Subcutaneous abdominal adipose tissue (tissue), 5 donors: Measurements from ENCODE around the gene ITCH.
"Not testable (repeated sequence)": the region's sequence is repeated elsewhere in the genome, so short reads cannot be mapped to it uniquely, and the experiment has no call there.

Experiments
- H3K27ac ChIP-seq: one replicate; pipeline ENCODE4 v1.7.0; 2013; ENCODE audit warnings: low read depth, mild to moderate bottlenecking, inconsistent platforms, low read length, moderate library complexity
- H3K27me3 ChIP-seq, 5 donors: one replicate each; pipeline ENCODE4 v1.7.0; 2013; ENCODE audit warnings: low read length in 5 of 5, inconsistent platforms in 1 of 5; ENCODE audit not compliant: control insufficient read depth in 5 of 5, insufficient read depth in 4 of 5
- H3K36me3 ChIP-seq, 5 donors: one replicate each; pipeline ENCODE4 v1.7.0; 2013; ENCODE audit warnings: low read length in 5 of 5; ENCODE audit not compliant: control insufficient read depth in 5 of 5, insufficient read depth in 5 of 5
- H3K4me1 ChIP-seq, 5 donors: one replicate each; pipeline ENCODE4 v1.7.0; 2013; ENCODE audit warnings: low read length in 5 of 5, mild to moderate bottlenecking in 3 of 5, moderate library complexity in 1 of 5; ENCODE audit not compliant: control insufficient read depth in 5 of 5, insufficient read depth in 5 of 5
- H3K4me3 ChIP-seq, 5 donors: one replicate each; pipeline ENCODE4 v1.7.0; 2013; ENCODE audit warnings: low read length in 5 of 5, low read depth in 1 of 5
- H3K9ac ChIP-seq, 5 donors: one replicate each; pipeline ENCODE4 v1.7.0; 2013; ENCODE audit warnings: low read length in 5 of 5, mild to moderate bottlenecking in 4 of 5, moderate library complexity in 3 of 5
- H3K9me3 ChIP-seq, 5 donors: one replicate each; pipeline ENCODE4 v1.7.0; 2013; ENCODE audit warnings: low read length in 5 of 5; ENCODE audit not compliant: control insufficient read depth in 5 of 5
- donor health status: healthy.
- donor health status: healthy.
- donor health status: healthy.
- donor health status: healthy.
- donor health status: healthy.

The ITCH gene

DNA sequence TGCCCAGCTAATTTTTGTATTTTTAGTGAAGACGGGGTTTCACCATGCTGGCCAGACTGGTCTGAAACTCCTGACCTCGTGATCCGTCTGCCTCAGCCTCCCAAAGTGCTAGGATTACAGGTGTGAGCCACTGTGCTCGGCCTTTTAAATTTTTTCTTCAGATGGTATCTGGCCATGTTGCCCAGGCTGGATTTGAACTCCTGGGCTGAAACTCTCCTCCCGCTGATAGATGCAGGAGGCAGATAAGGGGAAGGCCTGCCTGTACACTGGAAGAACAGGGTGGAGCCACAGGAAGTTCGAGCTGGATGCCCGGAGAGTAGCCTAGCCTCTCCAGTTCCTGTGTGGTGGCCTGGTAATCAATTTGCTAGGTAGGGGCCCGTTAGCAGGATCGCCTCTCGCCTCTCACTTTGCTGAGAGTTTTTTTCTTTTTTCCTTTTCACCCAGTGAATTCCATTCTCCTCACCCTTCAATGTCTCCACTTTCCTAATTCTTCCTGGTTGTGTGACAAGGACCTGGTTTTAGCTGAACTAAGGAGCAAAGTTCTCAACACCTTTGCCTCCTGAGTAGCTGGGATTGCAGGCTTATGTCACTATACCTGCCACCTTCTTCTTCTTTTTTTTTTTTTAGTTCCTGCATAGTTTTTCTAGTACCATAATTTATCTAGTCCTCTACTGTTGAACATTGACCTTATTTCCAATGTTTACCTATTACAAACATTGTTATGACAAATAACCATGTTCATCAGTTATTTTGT is 19.4 kb upstream of the ITCH start:
- Histone ChIP-seq H3K27ac (no peak overlapping the region), H3K4me1 (no peaks in the 10 kb centered on the region), H3K9ac (no peak overlapping the region), H3K9me3 (no peaks in the 10 kb centered on the region), H3K27me3 (no peaks in the 10 kb centered on the region), H3K36me3 (no peaks in the 10 kb centered on the region), H3K4me3 (no peak overlapping the region)

DNA sequence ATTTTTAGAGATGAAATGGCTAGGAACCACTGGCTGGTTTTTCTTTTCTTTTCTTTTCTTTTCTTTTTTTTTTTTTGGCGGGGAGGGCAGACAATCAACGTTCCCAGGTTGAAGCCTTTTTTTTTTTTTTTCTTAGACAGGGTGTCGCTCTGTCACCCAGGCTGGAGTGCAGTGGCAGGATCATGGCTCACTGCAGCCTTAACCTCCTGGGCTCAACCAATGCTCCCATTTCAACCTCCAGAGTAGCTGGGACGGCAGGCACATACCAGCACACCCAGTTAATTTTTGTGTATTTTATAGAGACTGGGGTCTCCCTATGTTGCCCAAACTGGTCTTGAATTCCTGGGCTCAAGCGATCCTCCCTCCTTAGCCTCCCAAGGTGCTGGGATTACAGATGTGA is 18.8 kb upstream of the ITCH start:
- no peaks in the 10 kb centered on the region for H3K27me3 ChIP-seq
- H3K4me1 ChIP-seq = no peaks in the 10 kb centered on the region
- no peaks in the 10 kb centered on the region for H3K9me3 ChIP-seq
- H3K27ac ChIP-seq = no peak overlapping the region
- H3K36me3 ChIP-seq = no peaks in the 10 kb centered on the region
- H3K9ac ChIP-seq = no peak overlapping the region
- no peak overlapping the region for H3K4me3 ChIP-seq

DNA sequence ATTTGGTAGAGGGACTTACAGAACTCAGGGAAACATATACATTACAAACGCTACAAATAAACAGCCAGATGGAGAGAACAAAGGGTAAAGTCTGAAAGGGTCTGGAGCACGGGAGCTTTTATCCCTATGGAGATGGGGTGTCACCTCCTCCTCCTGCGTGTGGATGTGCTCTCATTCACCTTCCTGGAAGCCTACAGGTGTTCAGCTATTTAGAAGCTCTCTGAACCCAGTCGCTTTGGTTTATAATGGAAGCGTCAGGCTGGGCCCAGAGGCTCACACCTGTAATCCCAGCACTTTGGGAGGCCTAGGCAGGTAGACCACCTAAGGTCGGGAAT is 17.7 kb upstream of the ITCH start:
- H3K9me3 ChIP-seq = no peaks in the 10 kb centered on the region
- no peak overlapping the region for H3K9ac ChIP-seq
- no peak overlapping the region for H3K27ac ChIP-seq
- no peaks in the 10 kb centered on the region for H3K4me1 ChIP-seq
- H3K36me3 ChIP-seq = no peaks in the 10 kb centered on the region
- H3K27me3 ChIP-seq = no peaks in the 10 kb centered on the region
- no peak overlapping the region for H3K4me3 ChIP-seq

DNA sequence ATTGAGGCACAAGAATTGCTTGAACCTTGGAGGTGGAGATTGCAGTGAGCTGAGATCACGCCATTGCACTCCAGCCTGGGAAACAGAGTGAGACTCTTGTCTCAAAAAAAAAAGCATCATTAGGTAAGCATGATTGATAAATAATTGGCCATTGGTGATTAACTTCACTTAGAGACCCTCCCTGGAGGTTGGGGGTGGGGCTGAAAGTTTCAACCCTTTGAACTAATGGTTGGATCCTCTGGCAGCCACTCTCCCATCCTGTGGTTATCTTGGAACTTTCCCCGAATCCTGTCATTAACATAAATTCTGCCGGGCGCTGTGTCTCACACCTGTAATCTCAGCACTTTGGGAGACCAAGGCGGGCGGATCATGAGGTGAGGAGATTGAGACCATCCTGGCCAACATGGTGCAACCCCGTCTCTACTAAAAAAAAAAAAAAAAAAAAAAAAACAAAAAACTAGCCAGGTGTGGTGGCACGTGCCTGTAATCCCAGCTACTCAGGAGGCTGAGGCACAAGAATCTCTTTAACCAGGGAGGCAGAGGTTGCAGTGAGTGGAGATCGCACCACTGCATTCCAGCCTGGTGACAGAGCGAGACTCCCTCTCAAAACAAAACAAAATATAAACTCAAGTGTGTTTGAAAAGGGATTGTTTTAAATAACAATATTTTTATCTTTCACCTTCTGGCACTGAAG is 17.1 kb upstream of the ITCH start:
- not testable (repeated sequence) for H3K4me1 ChIP-seq, H3K9me3 ChIP-seq, H3K9ac ChIP-seq, H3K36me3 ChIP-seq, H3K4me3 ChIP-seq, H3K27ac ChIP-seq, H3K27me3 ChIP-seq

DNA sequence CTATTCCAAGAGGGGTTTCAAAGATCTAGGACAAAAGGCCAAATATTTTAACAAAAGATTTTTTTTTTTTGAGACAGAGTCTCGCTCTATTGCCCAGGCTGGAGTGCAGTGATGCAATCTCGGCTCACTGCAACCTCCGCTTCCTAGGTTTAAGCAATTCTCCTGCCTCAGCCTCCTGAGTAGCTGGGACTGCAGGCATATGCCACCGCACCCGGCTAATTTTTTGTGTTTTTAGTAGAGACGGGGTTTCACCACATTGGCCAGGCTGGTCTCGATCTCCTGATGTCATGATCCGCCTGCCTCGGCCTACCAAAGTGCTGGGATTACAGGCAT is 16.6 kb upstream of the ITCH start:
- not testable (repeated sequence) for H3K9me3 ChIP-seq, H3K9ac ChIP-seq, H3K36me3 ChIP-seq, H3K27ac ChIP-seq, H3K4me3 ChIP-seq, H3K4me1 ChIP-seq, H3K27me3 ChIP-seq

DNA sequence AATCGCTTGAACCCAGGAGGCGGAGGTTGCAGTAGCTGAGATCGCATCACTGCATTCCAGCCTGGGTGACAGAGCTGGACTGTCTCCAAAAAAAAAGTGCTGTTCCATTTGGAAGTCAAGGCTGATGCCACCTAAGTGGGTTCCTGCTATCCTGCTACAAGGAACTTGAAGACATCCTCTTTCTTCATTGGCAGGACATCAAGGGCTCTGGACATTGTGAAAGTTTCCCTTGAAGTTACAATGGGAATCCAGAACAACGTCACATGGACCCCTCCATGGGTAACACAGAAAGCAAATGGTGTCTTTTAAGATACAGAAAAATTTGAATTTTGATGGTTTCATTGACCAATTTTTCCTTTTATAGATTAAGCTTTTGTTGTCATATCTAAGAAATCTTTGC is 15.5 kb upstream of the ITCH start:
- no peak overlapping the region for H3K9ac ChIP-seq
- no peak overlapping the region for H3K27ac ChIP-seq
- no peaks in the 10 kb centered on the region for H3K36me3 ChIP-seq
- no peaks in the 10 kb centered on the region for H3K9me3 ChIP-seq
- H3K27me3 ChIP-seq = no peaks in the 10 kb centered on the region
- no peak overlapping the region for H3K4me3 ChIP-seq
- no peaks in the 10 kb centered on the region for H3K4me1 ChIP-seq

DNA sequence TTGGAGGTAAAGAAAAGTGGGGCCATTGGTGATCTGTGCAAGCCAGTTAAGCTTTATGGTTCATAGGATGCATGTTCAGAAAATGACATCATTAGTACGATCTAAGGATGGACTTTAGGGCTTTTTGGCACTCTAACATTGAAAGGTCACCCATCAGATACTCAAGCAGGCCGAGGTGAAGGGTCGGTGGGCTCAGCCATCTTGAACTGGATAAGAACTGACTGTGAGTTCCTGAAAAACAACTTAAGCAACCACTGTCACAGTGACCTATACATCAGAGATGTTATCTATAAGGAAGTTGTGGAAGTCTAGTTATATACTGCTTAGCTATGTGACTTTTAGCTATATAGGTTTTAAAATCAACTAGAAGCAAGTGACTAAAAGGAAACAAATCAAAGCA is 13.0 kb upstream of the ITCH start:
- Histone ChIP-seq H3K27ac (no peak overlapping the region), H3K4me1 (no peaks in the 10 kb centered on the region), H3K36me3 (no peaks in the 10 kb centered on the region), H3K27me3 (no peaks in the 10 kb centered on the region), H3K9me3 (no peaks in the 10 kb centered on the region), H3K9ac (no peak overlapping the region), H3K4me3 (no peak overlapping the region)

DNA sequence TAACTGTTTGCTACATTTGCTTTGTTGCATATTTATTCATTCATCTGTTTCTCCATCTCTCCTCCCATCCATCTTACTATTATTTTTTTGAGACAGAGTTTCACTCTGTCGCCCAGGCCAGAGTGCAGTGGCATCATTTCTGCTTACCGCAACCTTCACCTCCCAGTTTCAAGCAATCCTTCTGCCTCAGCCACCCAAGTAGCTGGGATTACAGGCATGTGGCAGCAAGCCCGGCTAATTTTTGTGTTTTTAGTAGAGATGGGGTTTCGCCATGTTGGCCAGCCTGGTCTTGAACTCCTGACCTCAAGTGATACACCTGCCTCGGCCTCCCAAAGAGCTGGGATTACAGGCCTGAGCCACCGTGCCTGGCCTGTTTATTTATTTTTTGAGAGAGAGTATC is 9.6 kb upstream of the ITCH start:
- H3K9ac ChIP-seq, H3K27me3 ChIP-seq, H3K27ac ChIP-seq, H3K36me3 ChIP-seq, H3K9me3 ChIP-seq, H3K4me1 ChIP-seq, H3K4me3 ChIP-seq: not testable (repeated sequence)

DNA sequence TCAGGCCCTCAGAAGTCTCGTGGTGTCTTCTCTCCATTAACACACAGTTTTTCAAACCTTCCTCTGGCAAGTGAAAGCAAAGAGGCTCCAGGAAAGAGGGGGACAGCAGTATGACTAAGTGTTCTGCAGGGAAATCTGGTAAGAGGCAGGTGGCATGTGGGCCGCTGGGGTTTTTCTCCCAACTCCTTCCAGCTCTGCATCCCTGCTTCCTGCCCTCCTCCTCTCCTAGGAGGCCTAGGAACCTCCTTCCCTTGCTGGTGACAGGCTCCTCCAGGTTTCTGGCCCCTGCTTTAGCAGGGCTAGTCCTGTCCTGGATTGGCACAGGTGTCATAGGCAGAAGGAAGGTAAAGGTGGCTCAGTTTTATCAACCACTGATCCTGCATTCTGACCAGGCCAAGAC is 7.6 kb upstream of the ITCH start:
- Histone ChIP-seq H3K27me3 (no peaks in the 10 kb centered on the region), H3K27ac (no peak overlapping the region), H3K4me1 (no peaks in the 10 kb centered on the region), H3K4me3 (no peak overlapping the region), H3K36me3 (no peaks in the 10 kb centered on the region), H3K9me3 (no peaks in the 10 kb centered on the region), H3K9ac (no peak overlapping the region)

DNA sequence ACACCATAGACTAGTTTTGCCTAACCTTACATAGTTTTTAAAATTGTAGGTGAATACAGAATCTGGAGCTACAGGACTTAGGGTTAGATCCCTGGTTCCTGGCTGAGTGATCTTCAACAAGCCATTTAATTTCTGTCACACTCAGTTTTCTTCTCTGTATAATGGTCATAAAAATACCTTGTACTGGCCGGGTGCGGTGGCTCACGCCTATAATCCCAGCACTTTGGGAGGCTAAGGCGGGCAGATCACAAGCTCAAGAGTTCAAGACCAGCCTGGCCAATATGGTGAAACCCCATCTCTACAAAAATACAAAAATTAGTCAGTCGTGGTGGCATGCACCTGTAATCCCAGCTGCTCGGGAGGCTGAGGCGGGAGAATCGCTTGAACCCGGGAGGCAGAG is 3.3 kb upstream of the ITCH start:
- not testable (repeated sequence) for H3K27ac ChIP-seq, H3K4me3 ChIP-seq, H3K36me3 ChIP-seq, H3K27me3 ChIP-seq, H3K9me3 ChIP-seq, H3K9ac ChIP-seq
- peaks cover 0 to 15% (median 13%) of the 10 kb centered on the region in 5 donors for H3K4me1 ChIP-seq
